ENCODE results near the gene BCAR3.

DNA sequence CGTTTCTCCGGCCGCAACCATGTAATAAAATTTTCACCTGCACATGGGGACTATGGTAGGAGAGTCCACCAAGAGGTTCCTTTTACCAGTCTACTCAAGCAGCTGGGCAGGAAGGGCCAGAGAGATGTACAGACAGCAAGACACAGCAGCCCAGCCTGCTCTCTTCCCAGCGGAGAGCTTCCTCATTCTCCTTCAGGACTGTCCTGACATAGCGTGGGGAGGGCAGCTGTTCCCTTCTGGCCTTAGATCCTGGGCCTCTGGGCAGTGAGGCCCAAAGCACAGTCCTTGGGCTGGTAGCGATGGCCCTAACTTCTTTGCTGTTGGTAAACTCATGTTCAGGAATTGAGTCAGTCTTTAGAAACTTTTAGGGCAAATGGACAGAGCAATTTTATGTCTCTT lies 89.1 kb downstream of the BCAR3 start:
- TF ChIP-seq ZBTB7A (IDR thresholded peaks at IDR 0.05; ENCODE audit: low read depth): no peak
- TF ChIP-seq FOXM1 (IDR thresholded peaks at IDR 0.05; ENCODE audit: borderline replicate concordance, low read depth): no peak
- TF ChIP-seq EGR1 (IDR thresholded peaks at IDR 0.05): no peak
- TF ChIP-seq YY1 (IDR thresholded peaks at IDR 0.05; ENCODE audit: low read depth): no peak
- TF ChIP-seq, protein P1, sequence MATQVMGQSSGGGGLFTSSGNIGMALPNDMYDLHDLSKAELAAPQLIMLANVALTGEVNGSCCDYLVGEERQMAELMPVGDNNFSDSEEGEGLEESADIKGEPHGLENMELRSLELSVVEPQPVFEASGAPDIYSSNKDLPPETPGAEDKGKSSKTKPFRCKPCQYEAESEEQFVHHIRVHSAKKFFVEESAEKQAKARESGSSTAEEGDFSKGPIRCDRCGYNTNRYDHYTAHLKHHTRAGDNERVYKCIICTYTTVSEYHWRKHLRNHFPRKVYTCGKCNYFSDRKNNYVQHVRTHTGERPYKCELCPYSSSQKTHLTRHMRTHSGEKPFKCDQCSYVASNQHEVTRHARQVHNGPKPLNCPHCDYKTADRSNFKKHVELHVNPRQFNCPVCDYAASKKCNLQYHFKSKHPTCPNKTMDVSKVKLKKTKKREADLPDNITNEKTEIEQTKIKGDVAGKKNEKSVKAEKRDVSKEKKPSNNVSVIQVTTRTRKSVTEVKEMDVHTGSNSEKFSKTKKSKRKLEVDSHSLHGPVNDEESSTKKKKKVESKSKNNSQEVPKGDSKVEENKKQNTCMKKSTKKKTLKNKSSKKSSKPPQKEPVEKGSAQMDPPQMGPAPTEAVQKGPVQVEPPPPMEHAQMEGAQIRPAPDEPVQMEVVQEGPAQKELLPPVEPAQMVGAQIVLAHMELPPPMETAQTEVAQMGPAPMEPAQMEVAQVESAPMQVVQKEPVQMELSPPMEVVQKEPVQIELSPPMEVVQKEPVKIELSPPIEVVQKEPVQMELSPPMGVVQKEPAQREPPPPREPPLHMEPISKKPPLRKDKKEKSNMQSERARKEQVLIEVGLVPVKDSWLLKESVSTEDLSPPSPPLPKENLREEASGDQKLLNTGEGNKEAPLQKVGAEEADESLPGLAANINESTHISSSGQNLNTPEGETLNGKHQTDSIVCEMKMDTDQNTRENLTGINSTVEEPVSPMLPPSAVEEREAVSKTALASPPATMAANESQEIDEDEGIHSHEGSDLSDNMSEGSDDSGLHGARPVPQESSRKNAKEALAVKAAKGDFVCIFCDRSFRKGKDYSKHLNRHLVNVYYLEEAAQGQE (IDR thresholded peaks at IDR 0.05; ENCODE audit: low read depth): no peak
- no peak for TF ChIP-seq EP300 (IDR thresholded peaks at IDR 0.05; ENCODE audit: borderline replicate concordance)
- no peak for TF ChIP-seq TEAD4 (IDR thresholded peaks at IDR 0.05)
- TF ChIP-seq TCF12 (IDR thresholded peaks at IDR 0.05; ENCODE audit: low read depth): no peak
